K562 (cell line): ENCODE results near the gene RALGAPA2. TPM values are rescaled to one million over a fixed set of nuclear protein-coding genes. Genes with fewer than 3 reads are reported as not detected.

Source experiments
- ATAC-seq: fragments of 200-7000 bp; cut with Tn5 transposase; 3 replicates; pipeline ENCODE4 v1.9.1; 2020; ENCODE audit warnings: moderate library complexity
- BruUV-seq: library from RNA; stranded (reverse); fragments of 400-500 nt; replicated peaks from 2 replicates; lab custom pipeline; 2021; lab: Mats Ljungman, UMichigan
- CTCF ChIA-PET: fragments of 300-600 bp; formaldehyde crosslinking; extraction: SDS; loops from one replicate; lab custom pipeline; 2021; ENCODE audit warnings: low intra/inter-chr PET ratio; lab: Yijun Ruan, JAX
- POLR2A ChIA-PET: fragments of 300-600, 350-650 bp; sonication (Branson Sonifier 250); formaldehyde crosslinking; extraction: SDS; loops from one replicate; lab custom pipeline; 2021; ENCODE audit warnings: antibody characterized with exemption, inconsistent platforms; lab: Yijun Ruan, JAX
- DNase-seq, 4 experiments: peaks; one replicate each; pipeline versions ENCODE4 v3.0.0 to v3.0.0-alpha.2; 2011 to 2018; ENCODE audit warnings: low spot score in 3 of 4, mixed read lengths in 3 of 4; ENCODE audit errors: extremely low read depth in 1 of 4
- FAIRE-seq: peaks from 2 replicates; lab custom pipeline; 2011; peaks lifted over from hg19 to GRCh38; lab: Jason Lieb, UNC
- H2AFZ ChIP-seq: 2 replicates; pipeline ENCODE4 v1.6.0; 2011; ENCODE audit warnings: low read depth, low read length, control low read depth, inconsistent platforms
- H3K27ac ChIP-seq: fragments of 200-600 bp; 3 replicates; pipeline ENCODE4 v1.8.0; 2011; ENCODE audit warnings: low read depth, mild to moderate bottlenecking, control low read depth, inconsistent platforms, low read length, moderate library complexity, mixed read lengths; ENCODE audit errors: extremely low read depth
- H3K27me3 ChIP-seq, 2 experiments: fragments of 300-600 bp in 1 of 2; 2 replicates in 1 of 2; 3 replicates in 1 of 2; pipeline versions ENCODE4 v1.6.0 to v1.8.0; 2011; ENCODE audit warnings: inconsistent platforms in 2 of 2, low read length in 2 of 2, mild to moderate bottlenecking in 1 of 2, mixed read lengths in 1 of 2, moderate library complexity in 1 of 2; ENCODE audit not compliant: control insufficient read depth in 2 of 2, insufficient read depth in 2 of 2
- H3K36me3 ChIP-seq: fragments of 300-600 bp; 3 replicates; pipeline ENCODE4 v1.8.0; 2011; ENCODE audit warnings: mild to moderate bottlenecking, low read length, inconsistent platforms; ENCODE audit not compliant: control insufficient read depth, insufficient read depth
- H3K4me1 ChIP-seq, 2 experiments: fragments of 200-600 bp in 1 of 2; replicated peaks in 1 of 2; 2 replicates in 1 of 2; 3 replicates in 1 of 2; pipeline versions ENCODE4 v1.5.1 to v1.8.0; 2011; ENCODE audit warnings: inconsistent platforms in 2 of 2, low read length in 2 of 2, mild to moderate bottlenecking in 1 of 2, mixed read lengths in 1 of 2, moderate library complexity in 1 of 2; ENCODE audit not compliant: control insufficient read depth in 2 of 2, insufficient read depth in 2 of 2
- H3K4me2 ChIP-seq: 2 replicates; pipeline ENCODE4 v1.6.1; 2011; ENCODE audit warnings: low read length, control low read depth, inconsistent platforms, mixed read lengths; ENCODE audit not compliant: insufficient read depth
- H3K4me3 ChIP-seq: fragments of 200-600 bp; sonication (generic), shearing (Covaris generic); 2 replicates; pipeline ENCODE4 v1.5.1; 2016; ENCODE audit warnings: control low read depth, inconsistent platforms
- H3K79me2 ChIP-seq: fragments of 200-600 bp; 3 replicates; pipeline ENCODE4 v1.8.0; 2011; ENCODE audit warnings: low read length, inconsistent platforms; ENCODE audit not compliant: control insufficient read depth, insufficient read depth
- H3K9ac ChIP-seq, 2 experiments: 2 replicates each; pipeline versions ENCODE4 v1.6.0 to v1.6.1; 2011; ENCODE audit warnings: low read depth in 2 of 2, low read length in 2 of 2, control low read depth in 1 of 2, inconsistent platforms in 1 of 2, mild to moderate bottlenecking in 1 of 2, mixed read lengths in 1 of 2; ENCODE audit not compliant: insufficient read depth in 1 of 2
- H3K9me1 ChIP-seq: one replicate; pipeline ENCODE4 v1.6.0; 2011; ENCODE audit warnings: inconsistent platforms, mild to moderate bottlenecking, low read length, moderate library complexity; ENCODE audit not compliant: control insufficient read depth, insufficient read depth
- H3K9me3 ChIP-seq: replicated peaks from 2 replicates; pipeline ENCODE4 v1.5.1; 2011; ENCODE audit warnings: low read depth, low read length, inconsistent platforms; ENCODE audit not compliant: control insufficient read depth, insufficient read depth
- H4K20me1 ChIP-seq: replicated peaks from 2 replicates; pipeline ENCODE4 v1.6.1; 2011; ENCODE audit warnings: low read length, inconsistent platforms, mixed read lengths; ENCODE audit not compliant: control insufficient read depth, insufficient read depth
- BMI1 ChIP-seq: fragments of 150-350 bp; IDR thresholded peaks from 2 replicates; pipeline ENCODE4 v1.6.1; 2014; ENCODE audit warnings: low read length
- GTF2A2 ChIP-seq: IDR thresholded peaks from 2 replicates; pipeline ENCODE4 v1.6.1; 2016; ENCODE audit warnings: mild to moderate bottlenecking, missing genetic modification characterization, missing compliant biosample characterization
- HNRNPLL ChIP-seq: fragments of 200-400 bp; formaldehyde crosslinking; IDR thresholded peaks from 2 replicates; pipeline ENCODE4 v1.6.1; 2017; ENCODE audit warnings: low read length, low read depth, mild to moderate bottlenecking; ENCODE audit not compliant: poor library complexity, severe bottlenecking
- LEF1 ChIP-seq: fragments of 450-650 bp; IDR thresholded peaks from 2 replicates; pipeline ENCODE4 v1.6.1; 2016; ENCODE audit warnings: mild to moderate bottlenecking
- MCM7 ChIP-seq, 2 experiments: fragments of 450-650 bp; IDR thresholded peaks; 2 replicates each; pipeline ENCODE4 v1.6.1; 2016 to 2018
- NFE2L1 ChIP-seq: fragments of 450-650 bp; IDR thresholded peaks from 2 replicates; pipeline ENCODE4 v1.6.1; 2016; ENCODE audit warnings: missing genetic modification characterization, low read depth, mild to moderate bottlenecking, missing compliant biosample characterization, moderate library complexity, borderline replicate concordance
- PYGO2 ChIP-seq: fragments of 450-650 bp; IDR thresholded peaks from 2 replicates; pipeline ENCODE4 v1.6.1; 2016; ENCODE audit warnings: mild to moderate bottlenecking, missing genetic modification characterization, moderate library complexity, missing compliant biosample characterization
- SPI1 ChIP-seq: IDR thresholded peaks from 2 replicates; pipeline ENCODE4 v1.6.1; 2011; ENCODE audit warnings: low read depth, low read length, control low read depth, borderline replicate concordance
- TAF7 ChIP-seq: fragments of 450-650 bp; IDR thresholded peaks from 2 replicates; pipeline ENCODE4 v1.6.1; 2016; ENCODE audit warnings: missing genetic modification characterization, missing compliant biosample characterization
- THRAP3 ChIP-seq: fragments of 450-650 bp; IDR thresholded peaks from 2 replicates; pipeline ENCODE4 v1.6.1; 2016; ENCODE audit warnings: mild to moderate bottlenecking, inconsistent platforms, borderline replicate concordance
- ZBTB1 ChIP-seq: sonication (generic); formaldehyde crosslinking; IDR thresholded peaks from 2 replicates; pipeline ENCODE4 v1.8.1; 2023; ENCODE audit warnings: missing genetic modification reagents, low read depth, mild to moderate bottlenecking, borderline replicate concordance
- ZNF197 ChIP-seq: fragments of 200-800 bp; sonication (Bioruptor generic); IDR thresholded peaks from 2 replicates; pipeline ENCODE4 v1.6.1; 2016; ENCODE audit warnings: low read depth, missing genetic modification characterization, missing compliant biosample characterization
- ZNF408 ChIP-seq: fragments of 250-450 bp; sonication (Bioruptor Pico); IDR thresholded peaks from 2 replicates; pipeline ENCODE4 v1.4.0; 2020; ENCODE audit warnings: low read depth, mild to moderate bottlenecking, moderate library complexity
- WGBS: fragments of 100-300 bp; shearing (Covaris generic); methylation state at CpG from one replicate; pipeline ENCODE4 v1.1.6; 2016; ENCODE audit warnings: low coverage, mixed read lengths; ENCODE audit not compliant: insufficient coverage; ENCODE audit errors: missing lambda C conversion rate; 5-methylcytosine and 5-hydroxymethylcytosine counted together
- in situ Hi-C: fragments of 300-500 bp; cut with MboI; formaldehyde crosslinking; loops from 4 replicates; pipeline ENCODE4 v1.15.0; 2018; ENCODE audit warnings: inconsistent platforms, mixed read lengths
- intact Hi-C: fragments of 100-400 bp; cut with micrococcal nuclease; formaldehyde crosslinking; loops from 2 replicates; pipeline ENCODE4 v1.14.2; 2022
- polyA plus RNA-seq, 8 experiments: library from polyadenylated mRNA; depleted of rRNA in 4 of 8; stranded (reverse) in 5 of 8; unstranded in 3 of 8; fragments of >200 nt; fragmentation: Nextera tagmentation in 2 of 8; fragmentation: Illumina TruSeq in 1 of 8; extraction: Ambion mirVana in 2 of 8; extraction: Trizol in 1 of 8; gene quantifications; 2 replicates each; pipeline versions ENCODE4 v1.2.1 to v1.2.3, GENCODE V29; 2011 to 2014; ENCODE audit warnings: inconsistent platforms in 1 of 8, missing spikeins in 1 of 8
- total RNA-seq, 7 experiments: library from RNA; depleted of rRNA in 6 of 7; stranded (reverse); fragments of >200 nt in 6 of 7; fragmentation: Illumina TruSeq in 2 of 7; extraction: Trizol in 2 of 7; gene quantifications; 2 replicates each; pipeline versions ENCODE4 v1.2.1 to v1.2.3, GENCODE V29; 2011 to 2021; ENCODE audit warnings: low replicate concordance in 1 of 7
- TF ChIP-seq, protein P1 (sequence below): fragments of 450-650 bp; IDR thresholded peaks from 2 replicates; pipeline ENCODE4 v1.6.1; 2017; ENCODE audit warnings: mild to moderate bottlenecking, moderate library complexity
- TF ChIP-seq, protein P2 (sequence below), 2 experiments: fragments of 450-650 bp; conservative IDR thresholded peaks; 2 replicates each; pipeline ENCODE4 v1.6.1; 2017; ENCODE audit warnings: mild to moderate bottlenecking in 2 of 2, moderate library complexity in 2 of 2
- TF ChIP-seq, protein P3 (sequence below): fragments of 250-450 bp; sonication (Bioruptor Pico); IDR thresholded peaks from 2 replicates; pipeline ENCODE4 v1.8.0; 2022; ENCODE audit warnings: inconsistent platforms
- TF ChIP-seq, protein P4 (sequence below): fragments of 250-450 bp; sonication (Bioruptor Pico); IDR thresholded peaks from 2 replicates; pipeline ENCODE4 v1.4.0; 2020; ENCODE audit warnings: mild to moderate bottlenecking

The RALGAPA2 gene
- total and polyA plus RNA-seq, 9 of the 15 experiments (the other 6 are each of a cell fraction or from before 2014, with no cell fraction given), result 0.35 to 2.7 (median 1.4) TPM

DNA sequence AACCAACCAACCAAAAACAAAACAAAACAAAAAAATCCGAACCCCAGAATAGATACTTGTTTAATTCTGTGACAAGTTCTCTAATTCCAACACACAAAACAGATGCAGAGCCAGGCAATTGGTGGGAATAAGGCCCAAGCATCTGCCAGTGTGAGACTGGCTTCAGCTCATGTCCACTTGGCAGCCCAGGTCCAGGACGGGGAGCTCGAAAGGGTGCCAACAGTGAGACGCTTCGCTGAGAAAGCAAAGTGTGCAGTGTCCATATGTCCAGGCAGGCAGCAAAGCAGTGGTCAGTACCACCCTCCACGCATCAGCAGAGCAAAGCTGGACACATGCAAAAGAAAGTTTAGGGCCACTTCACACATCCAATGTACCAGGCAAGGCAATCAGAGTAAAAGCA lies 102.9 kb downstream of the RALGAPA2 start:
- ATAC-seq (no peak), DNase-seq (no peak)
- Histone ChIP-seq H3K36me3 (no peaks in the 10 kb centered on the region), H3K4me1 (no peaks in the 10 kb centered on the region; a peak in 1 of 5 replicates), H3K27me3 (peaks cover 0 to 3% of the 10 kb centered on the region in 2 experiments; a peak in 1 of 5 replicates), H4K20me1 (no peaks in the 10 kb centered on the region), H3K4me3 (no peak overlapping the region), H3K4me2 (no peak overlapping the region), H3K27ac (no peak overlapping the region)
- CTCF ChIA-PET, result no interaction called here
- in situ Hi-C loops, result no loop called here
- intact Hi-C loops, result no loop called here
- no peak for TF ChIP-seq NFE2L1 (tag)
- no peak for TF ChIP-seq LEF1
- no peak for TF ChIP-seq MCM7 (IDR thresholded peaks at IDR 0.05)
- TF ChIP-seq, protein P1, sequence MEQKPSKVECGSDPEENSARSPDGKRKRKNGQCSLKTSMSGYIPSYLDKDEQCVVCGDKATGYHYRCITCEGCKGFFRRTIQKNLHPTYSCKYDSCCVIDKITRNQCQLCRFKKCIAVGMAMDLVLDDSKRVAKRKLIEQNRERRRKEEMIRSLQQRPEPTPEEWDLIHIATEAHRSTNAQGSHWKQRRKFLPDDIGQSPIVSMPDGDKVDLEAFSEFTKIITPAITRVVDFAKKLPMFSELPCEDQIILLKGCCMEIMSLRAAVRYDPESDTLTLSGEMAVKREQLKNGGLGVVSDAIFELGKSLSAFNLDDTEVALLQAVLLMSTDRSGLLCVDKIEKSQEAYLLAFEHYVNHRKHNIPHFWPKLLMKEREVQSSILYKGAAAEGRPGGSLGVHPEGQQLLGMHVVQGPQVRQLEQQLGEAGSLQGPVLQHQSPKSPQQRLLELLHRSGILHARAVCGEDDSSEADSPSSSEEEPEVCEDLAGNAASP, result no peak
- TF ChIP-seq BMI1, result no peak
- no peak for TF ChIP-seq TAF7 (tag)
- TF ChIP-seq, protein P2, sequence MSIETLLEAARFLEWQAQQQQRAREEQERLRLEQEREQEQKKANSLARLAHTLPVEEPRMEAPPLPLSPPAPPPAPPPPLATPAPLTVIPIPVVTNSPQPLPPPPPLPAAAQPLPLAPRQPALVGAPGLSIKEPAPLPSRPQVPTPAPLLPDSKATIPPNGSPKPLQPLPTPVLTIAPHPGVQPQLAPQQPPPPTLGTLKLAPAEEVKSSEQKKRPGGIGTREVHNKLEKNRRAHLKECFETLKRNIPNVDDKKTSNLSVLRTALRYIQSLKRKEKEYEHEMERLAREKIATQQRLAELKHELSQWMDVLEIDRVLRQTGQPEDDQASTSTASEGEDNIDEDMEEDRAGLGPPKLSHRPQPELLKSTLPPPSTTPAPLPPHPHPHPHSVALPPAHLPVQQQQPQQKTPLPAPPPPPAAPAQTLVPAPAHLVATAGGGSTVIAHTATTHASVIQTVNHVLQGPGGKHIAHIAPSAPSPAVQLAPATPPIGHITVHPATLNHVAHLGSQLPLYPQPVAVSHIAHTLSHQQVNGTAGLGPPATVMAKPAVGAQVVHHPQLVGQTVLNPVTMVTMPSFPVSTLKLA (conservative IDR thresholded peaks at IDR 0.05), result no peak
- no peak for TF ChIP-seq PYGO2 (tag)
- no peak for TF ChIP-seq SPI1
- no peak for TF ChIP-seq GTF2A2 (tag)
- no peak for TF ChIP-seq ZNF197 (CRISPR knock-in tag)
- no peak for TF ChIP-seq THRAP3
- TF ChIP-seq ZBTB1 (CRISPR knock-in tag), result no peak
- TF ChIP-seq, protein P3, sequence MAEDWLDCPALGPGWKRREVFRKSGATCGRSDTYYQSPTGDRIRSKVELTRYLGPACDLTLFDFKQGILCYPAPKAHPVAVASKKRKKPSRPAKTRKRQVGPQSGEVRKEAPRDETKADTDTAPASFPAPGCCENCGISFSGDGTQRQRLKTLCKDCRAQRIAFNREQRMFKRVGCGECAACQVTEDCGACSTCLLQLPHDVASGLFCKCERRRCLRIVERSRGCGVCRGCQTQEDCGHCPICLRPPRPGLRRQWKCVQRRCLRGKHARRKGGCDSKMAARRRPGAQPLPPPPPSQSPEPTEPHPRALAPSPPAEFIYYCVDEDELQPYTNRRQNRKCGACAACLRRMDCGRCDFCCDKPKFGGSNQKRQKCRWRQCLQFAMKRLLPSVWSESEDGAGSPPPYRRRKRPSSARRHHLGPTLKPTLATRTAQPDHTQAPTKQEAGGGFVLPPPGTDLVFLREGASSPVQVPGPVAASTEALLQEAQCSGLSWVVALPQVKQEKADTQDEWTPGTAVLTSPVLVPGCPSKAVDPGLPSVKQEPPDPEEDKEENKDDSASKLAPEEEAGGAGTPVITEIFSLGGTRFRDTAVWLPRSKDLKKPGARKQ (CRISPR knock-in tag), result no peak
- no peak for TF ChIP-seq ZNF408 (CRISPR knock-in tag)
- TF ChIP-seq, protein P4, sequence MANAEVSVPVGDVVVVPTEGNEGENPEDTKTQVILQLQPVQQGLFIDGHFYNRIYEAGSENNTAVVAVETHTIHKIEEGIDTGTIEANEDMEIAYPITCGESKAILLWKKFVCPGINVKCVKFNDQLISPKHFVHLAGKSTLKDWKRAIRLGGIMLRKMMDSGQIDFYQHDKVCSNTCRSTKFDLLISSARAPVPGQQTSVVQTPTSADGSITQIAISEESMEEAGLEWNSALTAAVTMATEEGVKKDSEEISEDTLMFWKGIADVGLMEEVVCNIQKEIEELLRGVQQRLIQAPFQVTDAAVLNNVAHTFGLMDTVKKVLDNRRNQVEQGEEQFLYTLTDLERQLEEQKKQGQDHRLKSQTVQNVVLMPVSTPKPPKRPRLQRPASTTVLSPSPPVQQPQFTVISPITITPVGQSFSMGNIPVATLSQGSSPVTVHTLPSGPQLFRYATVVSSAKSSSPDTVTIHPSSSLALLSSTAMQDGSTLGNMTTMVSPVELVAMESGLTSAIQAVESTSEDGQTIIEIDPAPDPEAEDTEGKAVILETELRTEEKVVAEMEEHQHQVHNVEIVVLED (CRISPR knock-in tag), result no peak
- no peak for TF ChIP-seq HNRNPLL
- TF ChIP-seq, all 486 proteins: peak for 0
- BruUV-seq, result no TSS peak
- H3K9me3 ChIP-seq, result no peaks in the 10 kb centered on the region
- POLR2A ChIA-PET, result interaction anchor here (0.6 to 2.3 kb wide), 2 partner anchors 15 to 1096 kb away, joined by 3 to 6 read pairs; no protein-coding TSS in a partner anchor
- no peak overlapping the region for H2AFZ ChIP-seq
- no peak overlapping the region for H3K9ac ChIP-seq
- H3K79me2 ChIP-seq, result no peaks in the 10 kb centered on the region
- no peaks in the 10 kb centered on the region for H3K9me1 ChIP-seq
- FAIRE-seq, result no peak
- WGBS, result 4% methylated on average over 4 of the region's 6 CpGs
